Activated CD4-positive, alpha-beta memory T cell treated with anti-CD3 and anti-CD28 coated beads for 36 hours (primary cell): ENCODE results near the gene TRPC4AP. TPM values are rescaled to one million over a fixed set of nuclear protein-coding genes. Genes with fewer than 3 reads are reported as not detected.

Experiments
- CTCF ChIA-PET: fragments of 350-600 bp; sonication (Branson Sonifier 250); formaldehyde crosslinking; loops from one replicate; lab custom pipeline; 2021; ENCODE audit warnings: antibody characterized with exemption, inconsistent platforms; lab: Charles Lee
- POLR2A ChIA-PET: fragments of 350-600 bp; sonication (Branson Sonifier 250); formaldehyde crosslinking; loops from one replicate; lab custom pipeline; 2021; ENCODE audit warnings: antibody characterized with exemption; lab: Charles Lee
- DNase-seq: peaks from one replicate; pipeline ENCODE4 v3.0.0-alpha.2; 2020
- H3K27ac Mint-ChIP-seq: one replicate; pipeline ENCODE4 v1.8.0; 2021; ENCODE audit warnings: mixed read lengths
- H3K27me3 Mint-ChIP-seq: one replicate; pipeline ENCODE4 v1.8.0; 2021; ENCODE audit warnings: mixed read lengths
- H3K36me3 Mint-ChIP-seq: one replicate; pipeline ENCODE4 v1.8.0; 2021; ENCODE audit warnings: mixed read lengths
- H3K4me1 Mint-ChIP-seq: one replicate; pipeline ENCODE4 v1.8.0; 2021; ENCODE audit warnings: low read depth, mixed read lengths
- H3K4me3 Mint-ChIP-seq: one replicate; pipeline ENCODE4 v1.8.0; 2021; ENCODE audit warnings: mild to moderate bottlenecking, mixed read lengths
- H3K9me3 Mint-ChIP-seq: one replicate; pipeline ENCODE4 v1.8.0; 2021; ENCODE audit warnings: mixed read lengths
- intact Hi-C: fragments of 100-400 bp; cut with micrococcal nuclease; formaldehyde crosslinking; loops from one replicate; pipeline ENCODE4 v1.15.1; 2023
- total RNA-seq, 2 experiments: library from RNA; stranded (reverse); gene quantifications; one replicate each; pipeline ENCODE4 v1.2.3, GENCODE V29; 2021

The TRPC4AP gene
- total RNA-seq, 2 experiments from 2014 or later, result 45.8 to 48.3 TPM

DNA sequence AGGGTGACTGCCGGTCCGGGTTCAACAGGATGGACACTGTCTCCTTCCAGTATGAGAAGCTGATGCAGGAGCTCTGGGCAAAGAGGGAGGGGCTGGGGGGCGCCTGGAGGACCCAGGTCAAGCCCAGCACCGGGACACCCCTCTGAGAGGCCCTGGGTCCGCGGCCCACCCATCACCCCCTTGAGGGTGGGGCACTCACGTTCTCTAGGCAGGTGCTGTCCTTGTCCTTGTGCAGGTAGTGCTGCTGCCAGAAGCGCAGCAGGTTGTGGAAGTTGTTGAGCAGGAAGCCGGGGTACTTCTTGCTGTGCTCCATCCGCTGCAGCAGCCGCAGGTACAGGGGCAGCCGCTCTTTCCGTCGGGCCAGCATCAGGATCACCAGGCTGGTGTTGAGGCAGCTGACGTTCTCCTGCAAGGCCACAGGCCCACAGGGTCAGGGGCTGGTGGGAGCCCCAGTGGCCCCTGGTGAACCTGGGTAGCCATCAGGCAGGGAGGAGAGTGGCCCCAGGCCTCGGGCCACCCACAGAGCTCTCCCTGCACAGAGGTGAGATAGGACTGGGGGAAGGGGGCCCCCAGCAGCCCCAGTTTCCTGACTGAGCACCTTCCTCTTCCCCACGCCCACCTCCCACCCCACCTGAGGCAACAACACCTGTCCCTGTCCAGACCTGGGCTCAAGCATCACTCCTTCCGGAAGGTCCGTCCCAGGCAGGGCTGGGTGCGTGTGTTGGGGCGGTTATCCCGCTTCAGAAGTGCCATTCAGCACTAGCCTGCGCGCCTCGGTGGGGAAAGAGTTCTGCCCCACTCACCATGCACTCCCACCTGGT is 89.2 kb downstream of the TRPC4AP start:
- Mint-ChIP-seq H3K27ac (no peak overlapping the region), H3K27me3 (no peaks in the 10 kb centered on the region), H3K9me3 (no peaks in the 10 kb centered on the region), H3K36me3 (peaks cover 23% of the 10 kb centered on the region), H3K4me1 (no peaks in the 10 kb centered on the region), H3K4me3 (no peak overlapping the region)
- no peak for DNase-seq
- CTCF ChIA-PET, result interaction anchor here (3.8 kb wide), 1 partner anchor 128 kb away, joined by 21 read pairs; the partner anchor contains the start of gene ACSS2
- POLR2A ChIA-PET, result interaction anchor here (1.3 kb wide), 1 partner anchor 17 kb away, joined by 4 read pairs; no protein-coding TSS in a partner anchor
- intact Hi-C loops, result no loop called here

DNA sequence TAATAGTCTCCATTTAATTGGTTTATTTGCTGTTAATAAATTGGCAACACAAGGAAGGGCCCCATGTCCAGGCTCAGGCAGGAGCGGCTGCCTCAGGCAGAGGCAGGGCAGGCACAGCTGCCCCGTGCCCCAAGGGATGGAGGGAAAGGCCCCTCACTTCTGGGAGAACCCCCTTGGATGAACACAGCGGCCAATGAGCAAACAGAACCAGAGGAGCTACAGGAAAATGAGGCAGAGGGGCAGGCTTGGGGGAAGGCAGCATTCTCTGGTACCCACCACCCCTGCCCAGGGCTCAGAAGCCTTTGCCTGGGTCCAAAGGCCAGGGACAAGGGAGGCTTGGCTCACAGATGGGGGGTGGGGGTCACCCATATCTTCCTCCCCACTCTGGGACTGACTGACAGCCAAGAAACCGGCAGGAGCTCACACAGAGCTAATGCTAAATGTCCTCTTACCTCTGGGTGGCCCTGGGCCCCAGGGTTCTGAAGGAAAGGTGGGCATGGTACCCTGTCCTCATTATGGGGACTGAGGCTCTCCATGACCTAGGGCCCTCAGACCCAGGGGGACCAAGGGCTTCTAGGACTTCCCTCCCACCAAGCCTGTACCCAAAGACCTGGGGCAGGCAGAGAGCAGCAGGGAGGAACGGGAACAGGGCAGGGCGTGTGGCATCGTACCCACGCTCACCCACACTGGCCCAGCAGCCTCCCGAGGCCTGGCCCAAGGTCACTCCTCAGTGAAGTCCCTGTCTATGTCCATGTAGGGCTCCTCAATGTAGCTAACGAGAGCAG is 90.0 kb downstream of the TRPC4AP start:
- DNase-seq, result no peak
- H3K4me1 Mint-ChIP-seq, result peaks cover 1% of the 10 kb centered on the region
- H3K27ac Mint-ChIP-seq, result no peak overlapping the region
- intact Hi-C loops, result no loop called here
- POLR2A ChIA-PET, result interaction anchor here (1.3 kb wide), 1 partner anchor 16 kb away, joined by 4 read pairs; no protein-coding TSS in a partner anchor
- H3K27me3 Mint-ChIP-seq, result no peaks in the 10 kb centered on the region
- CTCF ChIA-PET, result interaction anchor here (3.8 kb wide), 1 partner anchor 127 kb away, joined by 21 read pairs; the partner anchor contains the start of gene ACSS2
- H3K9me3 Mint-ChIP-seq, result no peaks in the 10 kb centered on the region
- H3K36me3 Mint-ChIP-seq, result peaks cover 27% of the 10 kb centered on the region
- H3K4me3 Mint-ChIP-seq, result no peak overlapping the region

DNA sequence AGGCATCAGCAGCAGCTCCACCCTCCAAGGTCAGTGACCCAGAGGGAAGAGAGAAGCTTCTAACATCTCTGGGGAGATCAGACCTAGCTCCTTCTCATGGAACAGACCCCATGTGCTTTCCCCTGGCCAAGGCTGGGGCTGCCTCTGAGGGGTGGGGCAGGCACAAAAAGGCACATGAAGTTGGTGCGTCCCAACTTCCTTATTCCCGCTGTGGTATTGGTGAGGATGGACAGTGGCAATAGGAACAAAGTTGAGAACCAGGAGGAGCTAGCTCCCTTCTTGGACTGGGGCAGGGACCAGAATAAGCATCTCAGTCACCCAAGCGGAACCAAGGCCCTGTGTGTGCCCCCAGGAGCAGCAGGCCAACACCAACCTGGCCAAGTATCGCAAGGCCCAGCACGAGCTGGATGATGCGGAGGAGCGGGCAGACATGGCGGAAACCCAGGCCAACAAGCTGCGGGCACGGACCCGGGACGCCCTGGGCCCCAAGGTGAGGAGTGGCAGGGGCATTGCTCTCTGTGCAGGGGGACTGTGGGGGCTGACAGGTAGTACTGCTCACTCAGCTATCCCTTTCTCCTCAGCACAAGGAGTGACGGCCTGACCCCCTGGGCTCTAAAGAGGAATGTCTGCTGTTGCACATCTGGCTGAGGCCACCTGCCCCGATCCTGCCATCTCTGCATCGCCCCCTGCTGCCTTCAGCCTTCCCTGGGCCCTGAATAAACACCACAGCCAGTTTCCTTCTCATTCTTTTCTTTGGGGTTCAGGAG is 90.8 kb downstream of the TRPC4AP start:
- Mint-ChIP-seq H3K27me3 (no peaks in the 10 kb centered on the region), H3K4me1 (peaks cover 3% of the 10 kb centered on the region), H3K4me3 (no peak overlapping the region), H3K9me3 (no peaks in the 10 kb centered on the region), H3K36me3 (peaks cover 27% of the 10 kb centered on the region), H3K27ac (no peak overlapping the region)
- intact Hi-C loops, result no loop called here
- POLR2A ChIA-PET, result no interaction called here
- CTCF ChIA-PET, result interaction anchor here (1.8 to 3.8 kb wide), 2 partner anchors 127 to 129 kb away, joined by 6 to 21 read pairs; partner anchors contain the start of genes ACSS2 and GGT7
- no peak for DNase-seq

DNA sequence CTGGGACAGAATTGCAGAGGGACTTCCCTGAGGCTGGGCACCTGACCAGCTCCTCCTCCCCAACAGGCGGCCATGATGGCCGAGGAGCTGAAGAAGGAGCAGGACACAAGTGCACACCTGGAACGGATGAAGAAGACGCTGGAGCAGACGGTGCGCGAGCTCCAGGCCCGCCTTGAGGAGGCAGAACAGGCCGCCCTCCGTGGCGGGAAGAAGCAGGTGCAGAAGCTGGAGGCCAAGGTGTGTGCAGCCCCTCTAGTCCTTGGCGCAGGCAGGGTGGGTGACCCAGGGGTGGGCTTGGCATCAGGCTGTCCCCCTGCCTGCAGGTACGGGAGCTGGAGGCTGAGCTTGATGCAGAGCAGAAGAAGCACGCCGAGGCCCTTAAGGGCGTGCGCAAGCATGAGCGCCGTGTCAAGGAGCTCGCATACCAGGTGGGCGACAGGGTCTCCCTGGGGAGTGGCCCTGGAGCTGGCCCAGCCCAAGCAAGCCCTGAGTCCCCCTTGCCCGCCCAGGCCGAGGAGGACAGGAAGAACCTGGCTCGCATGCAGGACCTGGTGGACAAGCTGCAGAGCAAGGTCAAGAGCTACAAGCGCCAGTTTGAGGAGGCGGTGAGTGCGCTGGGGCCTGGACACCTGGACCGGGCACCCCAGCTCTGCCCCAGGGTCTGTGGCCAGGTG is 91.5 kb downstream of the TRPC4AP start:
- Mint-ChIP-seq H3K36me3 (peaks cover 27% of the 10 kb centered on the region), H3K27me3 (no peaks in the 10 kb centered on the region), H3K9me3 (no peaks in the 10 kb centered on the region), H3K4me3 (no peak overlapping the region), H3K27ac (no peak overlapping the region), H3K4me1 (peaks cover 3% of the 10 kb centered on the region)
- no peak for DNase-seq
- ChIA-PET POLR2A (no interaction called here), CTCF (interaction anchor here (1.8 to 3.8 kb wide), 2 partner anchors 126 to 128 kb away, joined by 6 to 21 read pairs; partner anchors contain the start of genes ACSS2 and GGT7)
- intact Hi-C loops, result no loop called here

DNA sequence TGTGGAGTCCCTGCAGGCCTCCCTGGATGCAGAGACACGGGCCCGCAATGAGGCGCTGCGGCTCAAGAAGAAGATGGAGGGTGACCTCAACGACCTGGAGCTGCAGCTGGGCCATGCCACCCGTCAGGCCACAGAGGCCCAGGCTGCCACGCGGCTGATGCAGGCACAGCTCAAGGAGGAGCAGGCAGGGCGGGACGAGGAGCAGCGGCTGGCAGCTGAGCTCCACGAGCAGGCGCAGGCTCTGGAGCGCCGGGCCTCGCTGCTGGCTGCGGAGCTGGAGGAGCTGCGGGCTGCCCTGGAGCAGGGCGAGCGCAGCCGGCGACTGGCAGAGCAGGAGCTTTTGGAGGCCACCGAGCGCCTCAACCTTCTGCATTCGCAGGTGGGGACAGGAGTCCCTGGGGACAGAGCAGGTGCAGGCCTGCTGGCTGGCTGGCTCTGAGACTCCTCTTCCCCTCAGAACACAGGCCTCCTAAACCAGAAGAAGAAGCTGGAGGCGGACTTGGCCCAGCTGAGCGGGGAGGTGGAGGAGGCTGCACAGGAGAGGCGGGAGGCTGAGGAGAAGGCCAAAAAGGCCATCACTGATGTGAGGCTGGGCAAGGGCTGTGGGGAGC is 92.2 kb downstream of the TRPC4AP start:
- no peak for DNase-seq
- Mint-ChIP-seq H3K9me3 (no peaks in the 10 kb centered on the region), H3K4me1 (peaks cover 3% of the 10 kb centered on the region), H3K27ac (no peak overlapping the region), H3K36me3 (peaks cover 29% of the 10 kb centered on the region), H3K27me3 (no peaks in the 10 kb centered on the region), H3K4me3 (no peak overlapping the region)
- CTCF ChIA-PET, result interaction anchor here (1.8 to 3.8 kb wide), 2 partner anchors 125 to 128 kb away, joined by 6 to 21 read pairs; partner anchors contain the start of genes ACSS2 and GGT7
- intact Hi-C loops, result no loop called here
- POLR2A ChIA-PET, result no interaction called here

DNA sequence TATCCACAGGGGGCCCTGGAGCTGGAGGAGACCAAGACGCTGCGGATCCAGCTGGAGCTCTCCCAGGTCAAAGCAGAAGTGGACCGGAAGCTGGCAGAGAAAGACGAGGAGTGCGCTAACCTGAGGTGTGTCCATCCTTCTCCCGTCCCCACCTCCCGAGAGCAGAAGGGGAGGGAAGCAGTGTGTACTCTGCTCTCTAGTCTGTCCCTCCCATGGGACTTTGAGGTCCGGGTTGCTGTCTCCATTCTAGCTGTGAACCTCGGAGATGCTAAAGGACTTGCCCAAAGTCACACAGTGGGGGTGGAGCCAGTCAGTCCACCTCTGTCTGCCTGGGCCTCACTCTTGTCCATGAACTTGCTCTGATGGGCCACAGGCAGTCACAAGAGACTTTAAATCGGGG is 92.8 kb downstream of the TRPC4AP start:
- intact Hi-C loops, result no loop called here

DNA sequence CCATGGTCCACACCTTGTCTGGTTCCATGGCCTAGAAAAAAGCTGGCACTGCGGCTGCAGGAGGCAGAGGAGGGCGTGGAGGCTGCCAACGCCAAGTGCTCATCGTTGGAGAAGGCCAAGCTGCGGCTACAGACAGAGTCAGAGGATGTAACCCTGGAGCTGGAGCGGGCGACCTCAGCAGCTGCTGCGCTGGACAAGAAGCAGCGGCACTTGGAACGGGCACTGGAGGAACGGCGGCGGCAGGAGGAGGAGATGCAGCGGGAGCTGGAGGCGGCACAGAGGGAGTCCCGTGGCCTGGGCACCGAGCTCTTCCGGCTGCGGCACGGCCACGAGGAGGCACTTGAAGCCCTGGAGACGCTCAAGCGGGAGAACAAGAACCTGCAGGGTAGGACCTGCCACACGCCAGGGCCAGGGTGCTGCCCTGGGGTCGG is 93.6 kb downstream of the TRPC4AP start:
- no peak overlapping the region for H3K27ac Mint-ChIP-seq
- no peak for DNase-seq
- peaks cover 3% of the 10 kb centered on the region for H3K4me1 Mint-ChIP-seq
- H3K9me3 Mint-ChIP-seq, result no peaks in the 10 kb centered on the region
- H3K27me3 Mint-ChIP-seq, result no peaks in the 10 kb centered on the region
- CTCF ChIA-PET, result interaction anchor here (0.8 to 1.2 kb wide), 2 partner anchors 125 to 209 kb away, joined by 3 to 4 read pairs; no protein-coding TSS in a partner anchor
- H3K36me3 Mint-ChIP-seq, result peaks cover 25% of the 10 kb centered on the region
- intact Hi-C loops, result no loop called here
- no peak overlapping the region for H3K4me3 Mint-ChIP-seq
- POLR2A ChIA-PET, result no interaction called here

More for the DNA sequence above, 92.8 kb downstream of the TRPC4AP start:
- CTCF ChIA-PET, result interaction anchor here (3.8 kb wide), 1 partner anchor 125 kb away, joined by 21 read pairs; the partner anchor contains the start of gene ACSS2
- peaks cover 27% of the 10 kb centered on the region for H3K36me3 Mint-ChIP-seq
- H3K4me1 Mint-ChIP-seq, result peaks cover 3% of the 10 kb centered on the region
- no peak overlapping the region for H3K4me3 Mint-ChIP-seq
- POLR2A ChIA-PET, result no interaction called here
- H3K9me3 Mint-ChIP-seq, result no peaks in the 10 kb centered on the region
- DNase-seq, result no peak
- no peak overlapping the region for H3K27ac Mint-ChIP-seq
- H3K27me3 Mint-ChIP-seq, result no peaks in the 10 kb centered on the region

DNA sequence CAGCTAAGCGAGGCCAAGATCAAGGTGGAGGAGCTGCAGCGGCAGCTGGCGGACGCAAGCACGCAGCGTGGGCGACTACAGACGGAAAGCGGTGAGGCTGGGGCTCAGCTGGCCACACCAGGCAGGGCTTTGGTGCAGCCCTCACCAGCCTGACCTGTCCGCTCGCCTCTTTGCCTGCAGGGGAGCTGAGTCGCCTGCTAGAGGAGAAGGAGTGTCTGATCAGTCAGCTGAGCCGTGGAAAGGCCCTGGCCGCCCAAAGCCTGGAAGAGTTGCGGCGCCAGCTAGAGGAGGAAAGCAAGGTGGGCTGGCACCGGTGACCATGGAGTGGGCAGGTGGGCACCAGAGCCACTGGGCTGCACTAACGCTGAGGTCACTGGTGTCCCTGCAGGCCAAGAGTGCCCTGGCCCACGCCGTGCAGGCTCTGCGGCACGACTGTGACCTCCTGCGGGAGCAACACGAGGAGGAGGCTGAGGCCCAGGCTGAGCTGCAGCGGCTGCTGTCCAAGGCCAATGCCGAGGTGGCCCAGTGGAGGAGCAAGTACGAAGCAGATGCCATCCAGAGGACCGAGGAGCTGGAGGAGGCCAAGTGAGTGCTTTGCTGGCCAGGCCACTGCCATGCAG is 94.2 kb downstream of the TRPC4AP start:
- no peak overlapping the region for H3K27ac Mint-ChIP-seq
- H3K27me3 Mint-ChIP-seq, result no peaks in the 10 kb centered on the region
- ChIA-PET POLR2A (no interaction called here), CTCF (interaction anchor here (0.8 to 1.2 kb wide), 2 partner anchors 124 to 209 kb away, joined by 3 to 4 read pairs; no protein-coding TSS in a partner anchor)
- H3K9me3 Mint-ChIP-seq, result no peaks in the 10 kb centered on the region
- intact Hi-C loops, result no loop called here
- H3K36me3 Mint-ChIP-seq, result peaks cover 25% of the 10 kb centered on the region
- no peak for DNase-seq
- H3K4me3 Mint-ChIP-seq, result no peak overlapping the region
- peaks cover 3% of the 10 kb centered on the region for H3K4me1 Mint-ChIP-seq

DNA sequence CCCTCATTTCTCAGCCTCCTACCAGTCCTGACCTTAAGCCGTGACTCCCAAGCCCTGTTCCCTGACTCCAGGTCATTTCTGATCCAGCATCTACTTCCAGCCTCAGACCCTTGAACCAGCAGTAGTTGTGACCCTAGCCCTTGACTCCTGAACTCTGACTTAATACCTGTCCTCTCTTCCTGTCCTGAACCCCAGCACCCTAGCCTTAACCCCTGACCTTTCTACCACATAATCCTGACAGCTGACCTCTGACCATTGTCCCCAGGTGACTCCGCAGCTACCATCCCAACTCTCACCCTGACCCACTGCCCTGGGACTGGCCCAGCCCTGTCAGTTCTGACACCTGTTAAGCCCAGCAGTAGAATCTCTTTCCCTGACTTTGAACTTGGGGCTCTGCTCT is 94.8 kb downstream of the TRPC4AP start:
- POLR2A ChIA-PET, result no interaction called here
- intact Hi-C loops, result no loop called here

DNA sequence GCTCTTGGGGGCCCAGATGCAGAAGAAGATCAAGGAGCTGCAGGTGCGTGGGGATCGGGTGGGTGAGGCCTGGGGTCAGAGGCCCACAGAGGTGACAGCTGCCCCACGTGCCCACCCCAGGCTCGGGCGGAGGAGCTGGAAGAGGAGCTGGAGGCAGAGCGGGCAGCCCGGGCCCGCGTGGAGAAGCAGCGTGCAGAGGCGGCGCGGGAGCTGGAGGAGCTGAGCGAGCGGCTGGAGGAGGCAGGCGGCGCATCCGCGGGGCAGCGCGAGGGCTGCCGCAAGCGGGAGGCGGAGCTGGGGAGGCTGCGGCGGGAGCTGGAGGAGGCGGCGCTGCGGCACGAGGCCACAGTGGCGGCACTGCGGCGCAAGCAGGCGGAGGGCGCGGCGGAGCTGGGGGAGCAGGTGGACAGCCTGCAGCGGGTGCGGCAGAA is 95.5 kb downstream of the TRPC4AP start:
- CTCF ChIA-PET, result interaction anchor here (1.0 kb wide), 1 partner anchor 124 kb away, joined by 3 read pairs; the partner anchor contains the start of gene GGT7
- POLR2A ChIA-PET, result no interaction called here
- no peak overlapping the region for H3K27ac Mint-ChIP-seq
- no peaks in the 10 kb centered on the region for H3K9me3 Mint-ChIP-seq
- peaks cover 3% of the 10 kb centered on the region for H3K4me1 Mint-ChIP-seq
- H3K27me3 Mint-ChIP-seq, result no peaks in the 10 kb centered on the region
- no peak overlapping the region for H3K4me3 Mint-ChIP-seq
- intact Hi-C loops, result no loop called here
- peaks cover 24% of the 10 kb centered on the region for H3K36me3 Mint-ChIP-seq
- DNase-seq, result peak; percentile 28

More for the DNA sequence above, 94.8 kb downstream of the TRPC4AP start:
- Mint-ChIP-seq H3K27ac (no peak overlapping the region), H3K4me1 (peaks cover 3% of the 10 kb centered on the region), H3K36me3 (peaks cover 24% of the 10 kb centered on the region), H3K27me3 (no peaks in the 10 kb centered on the region), H3K4me3 (no peak overlapping the region), H3K9me3 (no peaks in the 10 kb centered on the region)
- CTCF ChIA-PET, result interaction anchor here (1.0 kb wide), 1 partner anchor 125 kb away, joined by 3 read pairs; the partner anchor contains the start of gene GGT7
- DNase-seq, result no peak
